GM21576 (cell line): ENCODE data around the gene DDR1.

ENCODE experiments used
- ATAC-seq: cut with Tn5 transposase; IDR thresholded peaks from one replicate; pipeline ENCODE4 v1.9.1; 2021; ENCODE audit warnings: mild to moderate bottlenecking, moderate library complexity; ENCODE audit not compliant: unreplicated experiment

DDR1 gene

DNA sequence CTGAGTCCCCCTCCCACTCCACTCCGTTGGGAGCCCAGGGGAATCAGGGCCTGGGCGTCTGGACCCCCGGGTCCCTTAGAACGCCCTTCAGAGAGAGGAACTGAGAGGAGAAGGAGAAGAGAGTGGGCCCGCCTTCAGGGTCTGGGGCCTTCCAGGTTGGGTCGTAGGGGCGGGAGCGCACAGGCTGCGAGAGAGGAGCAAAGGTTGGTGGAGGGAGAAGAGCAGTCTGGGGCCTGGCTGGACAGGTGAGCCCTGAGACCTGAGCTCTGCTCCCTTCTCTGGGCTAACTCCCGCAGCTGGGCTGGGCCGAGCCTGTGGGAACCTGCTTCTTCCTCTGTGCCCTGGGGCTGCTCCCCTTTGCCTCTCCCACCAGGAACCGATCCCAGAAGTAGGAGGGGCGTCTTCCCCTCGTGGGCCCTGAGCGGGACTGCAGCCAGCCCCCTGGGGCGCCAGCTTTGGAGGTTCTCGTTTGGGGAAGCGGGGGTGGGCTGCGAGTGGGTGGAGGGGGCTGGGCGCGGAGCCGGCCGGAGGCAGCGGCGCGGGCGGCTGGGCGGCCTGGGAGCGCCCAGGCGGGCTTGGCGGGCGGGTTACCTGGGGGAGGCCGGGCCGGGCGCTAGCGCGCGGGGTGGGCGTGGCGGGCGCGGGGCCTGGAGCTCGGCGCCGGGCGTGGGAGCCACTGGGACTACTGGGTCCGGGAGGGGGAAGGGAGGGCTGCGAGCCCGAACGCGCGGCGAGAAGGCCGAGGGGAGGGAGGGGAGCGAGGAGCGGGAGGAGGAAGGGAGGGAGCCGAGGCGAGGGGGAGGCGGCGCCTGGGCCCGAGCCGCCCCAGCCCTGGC, at the start of gene DDR1:
Gene DDR1 (plus strand): TSS at position 835 of the 836 bp plus-strand sequence. CDS start 4,211 bp downstream, outside the sequence.
- no peak for ATAC-seq

DNA sequence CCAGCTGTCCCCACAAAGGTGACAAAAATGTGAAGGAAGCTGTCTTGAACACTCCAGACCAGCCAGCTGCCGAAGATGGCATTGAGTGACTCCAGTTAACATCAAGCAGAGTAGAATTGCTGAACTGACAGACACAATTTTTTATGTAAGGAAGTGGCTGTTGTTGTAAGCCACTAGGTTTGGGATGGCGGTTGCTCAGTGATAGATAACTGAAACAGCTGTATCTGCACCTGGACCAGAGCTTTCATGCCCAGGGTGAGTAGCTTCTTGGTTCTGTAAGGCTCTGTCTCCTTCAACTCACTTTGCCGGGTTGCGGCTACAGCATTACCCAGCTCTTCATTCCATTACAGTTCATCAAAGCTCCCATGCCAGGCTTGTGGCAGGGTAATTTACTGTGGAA, 49.7 kb upstream of the DDR1 start:
- ATAC-seq, result no peak

DNA sequence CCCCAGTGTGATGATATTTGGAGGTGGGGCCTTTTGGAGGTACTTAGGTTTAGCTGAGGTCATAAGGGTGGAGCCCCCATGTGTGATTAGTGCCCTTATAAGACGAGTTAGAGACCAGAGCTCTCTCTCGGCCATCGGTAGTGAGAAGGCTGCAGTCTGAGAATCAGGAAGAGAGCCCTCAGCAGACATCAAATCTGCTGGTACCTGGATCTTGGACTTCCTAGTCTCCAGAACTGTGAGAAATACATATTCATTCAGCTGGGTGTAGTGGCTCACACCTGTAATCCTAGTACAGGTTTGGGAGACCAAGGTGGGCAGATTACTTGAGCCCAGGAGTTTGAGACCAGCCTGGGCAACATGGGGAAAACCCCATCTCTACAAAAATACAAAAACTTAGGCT, 48.7 kb upstream of the DDR1 start:
- no peak for ATAC-seq

DNA sequence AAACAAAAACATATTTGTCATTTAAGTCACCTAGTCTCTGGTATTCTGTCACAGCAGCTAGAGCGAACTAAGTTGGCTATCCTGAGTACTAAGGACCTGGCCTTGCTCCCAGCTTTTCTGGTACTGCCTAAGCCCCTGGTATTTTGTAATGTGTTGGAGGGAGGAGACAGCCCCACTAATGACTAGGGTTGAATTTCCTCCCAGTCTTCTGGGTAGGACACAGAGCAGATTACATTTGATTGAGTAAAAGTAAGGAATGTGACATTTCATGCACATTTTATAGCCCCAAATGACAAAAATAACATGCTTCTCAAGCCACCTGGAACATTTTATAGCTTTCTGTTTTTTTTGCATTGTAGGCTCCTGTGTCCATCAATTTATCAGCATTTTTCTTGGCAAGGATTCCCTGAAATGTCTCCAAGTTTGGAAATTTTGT, 47.9 kb upstream of the DDR1 start:
- no peak for ATAC-seq

DNA sequence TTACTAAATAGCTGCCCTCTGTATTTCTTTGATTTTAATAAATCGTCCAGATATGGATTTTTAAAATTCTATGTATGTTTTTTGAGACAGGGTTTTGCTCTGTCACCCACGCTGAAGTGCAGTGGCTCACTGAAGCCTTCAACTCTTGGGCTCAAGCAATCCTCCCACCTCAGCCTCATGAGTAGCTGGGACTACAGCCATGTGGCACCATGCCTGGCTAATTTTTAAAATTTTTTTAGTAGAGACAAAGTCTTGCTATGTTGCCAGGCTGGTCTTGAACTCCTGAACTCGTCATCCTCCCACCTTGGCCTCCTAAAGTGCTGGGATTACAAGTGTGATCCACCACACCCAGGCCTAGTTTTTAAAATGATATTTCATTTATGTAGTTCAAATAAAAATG, 47.4 kb upstream of the DDR1 start:
- no peak for ATAC-seq

DNA sequence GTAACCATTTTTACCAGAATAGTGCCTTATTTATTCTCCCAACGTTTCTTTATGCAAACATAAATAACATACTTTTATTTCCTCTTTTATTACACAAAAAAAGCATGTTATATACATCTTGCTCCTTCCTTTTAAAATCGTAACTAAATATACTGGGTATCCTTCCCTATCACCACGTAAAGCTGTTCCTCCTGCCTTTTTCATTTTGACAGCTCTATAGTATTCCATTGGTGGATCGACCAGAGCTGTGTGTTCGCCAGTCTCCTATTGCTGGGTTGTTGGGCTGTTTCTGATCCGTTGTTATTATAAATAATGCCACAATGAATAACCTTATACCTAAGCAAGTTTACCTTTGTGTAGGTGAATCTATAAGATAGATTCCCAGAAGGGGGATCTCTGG, 46.9 kb upstream of the DDR1 start:
- no peak for ATAC-seq

DNA sequence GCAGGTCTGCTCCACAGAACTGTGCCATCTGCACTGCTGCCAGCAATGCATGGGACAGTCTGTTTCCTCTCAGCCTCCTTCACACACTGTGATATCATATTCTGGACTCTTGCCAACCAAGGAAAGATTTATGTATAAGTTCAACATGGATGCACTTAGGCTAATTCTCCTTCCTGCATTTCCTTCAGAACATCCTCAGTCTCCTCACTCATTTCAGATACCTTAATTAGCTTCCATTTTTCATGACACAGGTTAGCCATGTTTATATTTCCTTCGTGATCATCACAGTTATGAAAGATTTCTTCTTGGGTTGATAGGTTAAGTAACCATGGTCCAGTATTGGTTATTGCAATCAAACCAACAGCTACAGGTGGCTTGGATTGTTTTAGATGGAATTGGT, 46.4 kb upstream of the DDR1 start:
- no peak for ATAC-seq

DNA sequence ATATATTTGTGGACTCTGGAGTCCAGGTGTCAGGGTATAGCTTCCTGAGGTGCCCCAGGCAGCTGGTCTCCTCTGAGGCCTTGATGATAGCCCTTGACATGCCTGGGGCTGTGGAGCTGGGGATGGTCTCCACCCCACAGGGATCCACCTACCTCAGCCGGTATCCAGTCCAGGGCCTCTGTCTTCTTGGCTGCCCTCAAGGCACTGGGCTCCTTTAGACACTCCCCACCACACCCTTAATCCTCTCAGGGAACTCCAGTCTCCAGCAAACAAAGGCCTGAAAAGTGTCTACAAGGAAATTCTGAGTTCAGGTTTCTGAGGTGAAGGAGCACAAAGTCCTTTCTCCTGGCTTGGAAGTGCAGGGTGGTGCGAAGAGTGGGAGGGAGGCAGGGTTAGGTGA, 44.6 kb upstream of the DDR1 start:
- no peak for ATAC-seq

DNA sequence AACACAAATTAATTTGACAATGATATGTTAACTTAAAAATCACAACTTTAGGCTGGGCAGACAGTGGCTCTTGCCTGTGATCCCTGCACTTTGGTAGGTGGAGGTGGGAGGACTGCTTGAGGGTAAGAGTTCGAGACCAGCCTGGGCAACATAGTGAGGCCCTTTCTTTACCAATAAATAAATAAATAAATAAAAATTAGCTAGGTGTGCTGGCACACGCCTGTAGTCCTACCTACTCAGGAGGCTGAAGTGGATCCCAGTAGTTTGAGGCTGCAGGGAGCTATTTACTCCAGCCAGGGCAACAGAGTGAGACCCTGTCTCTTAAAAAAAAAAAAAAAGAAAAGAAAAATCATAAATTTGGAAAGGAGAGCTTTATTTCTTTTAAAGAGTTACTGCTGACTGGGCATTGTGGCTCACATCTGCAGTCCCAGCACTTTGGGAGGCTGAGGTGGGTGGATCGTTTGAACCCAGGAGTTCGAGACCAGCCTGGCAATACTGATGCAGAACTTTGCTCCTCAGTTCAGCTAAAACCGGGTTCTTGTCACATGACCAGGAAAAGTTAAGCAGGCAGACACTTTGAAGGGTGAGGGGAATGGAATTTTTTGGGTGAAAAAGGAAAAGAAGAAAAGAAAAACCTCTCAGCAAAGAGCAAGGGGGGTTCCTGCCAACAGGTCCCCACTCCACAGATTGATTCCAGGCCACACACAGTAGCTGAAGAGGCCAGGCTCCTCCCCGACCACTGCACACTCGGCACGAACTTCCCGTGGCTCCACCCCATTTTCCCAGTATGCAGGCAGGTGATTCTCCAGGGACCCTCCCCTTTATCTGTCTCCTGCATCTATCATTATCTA, 44.0 kb upstream of the DDR1 start:
- ATAC-seq, result no peak

DNA sequence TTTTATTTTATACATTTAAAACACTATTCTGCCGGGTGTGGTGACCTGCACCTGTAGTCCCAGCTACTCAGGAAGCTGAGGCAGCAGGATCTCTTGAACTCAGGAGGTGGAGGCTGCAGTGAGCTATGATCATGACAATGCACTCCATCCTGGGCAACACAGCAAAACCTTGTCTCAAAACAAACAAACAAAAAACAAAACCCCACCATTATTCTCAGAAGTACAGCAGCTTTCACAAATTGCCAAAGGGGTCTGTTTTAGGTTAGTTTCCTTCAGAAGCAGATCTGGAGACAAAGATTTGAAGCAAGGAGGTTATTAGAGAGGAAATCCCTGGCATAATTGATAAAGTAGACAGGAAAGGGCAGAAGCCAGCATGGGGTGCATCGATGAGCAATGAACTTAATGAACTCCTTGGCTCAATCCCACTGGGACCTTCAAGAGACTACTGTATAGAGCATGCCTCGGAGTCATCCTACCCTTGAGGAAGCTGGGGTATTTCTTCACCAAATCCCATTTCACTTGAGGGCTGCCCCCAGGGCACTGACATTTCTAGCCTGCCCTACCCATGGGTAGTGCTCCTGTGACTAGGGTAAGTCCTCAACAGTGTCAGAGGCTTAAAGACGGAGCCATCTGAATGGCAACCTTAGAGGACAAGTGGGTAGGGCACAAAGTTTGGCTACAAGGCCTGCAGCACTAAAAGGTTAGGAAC, 43.2 kb upstream of the DDR1 start:
- ATAC-seq, result no peak

DNA sequence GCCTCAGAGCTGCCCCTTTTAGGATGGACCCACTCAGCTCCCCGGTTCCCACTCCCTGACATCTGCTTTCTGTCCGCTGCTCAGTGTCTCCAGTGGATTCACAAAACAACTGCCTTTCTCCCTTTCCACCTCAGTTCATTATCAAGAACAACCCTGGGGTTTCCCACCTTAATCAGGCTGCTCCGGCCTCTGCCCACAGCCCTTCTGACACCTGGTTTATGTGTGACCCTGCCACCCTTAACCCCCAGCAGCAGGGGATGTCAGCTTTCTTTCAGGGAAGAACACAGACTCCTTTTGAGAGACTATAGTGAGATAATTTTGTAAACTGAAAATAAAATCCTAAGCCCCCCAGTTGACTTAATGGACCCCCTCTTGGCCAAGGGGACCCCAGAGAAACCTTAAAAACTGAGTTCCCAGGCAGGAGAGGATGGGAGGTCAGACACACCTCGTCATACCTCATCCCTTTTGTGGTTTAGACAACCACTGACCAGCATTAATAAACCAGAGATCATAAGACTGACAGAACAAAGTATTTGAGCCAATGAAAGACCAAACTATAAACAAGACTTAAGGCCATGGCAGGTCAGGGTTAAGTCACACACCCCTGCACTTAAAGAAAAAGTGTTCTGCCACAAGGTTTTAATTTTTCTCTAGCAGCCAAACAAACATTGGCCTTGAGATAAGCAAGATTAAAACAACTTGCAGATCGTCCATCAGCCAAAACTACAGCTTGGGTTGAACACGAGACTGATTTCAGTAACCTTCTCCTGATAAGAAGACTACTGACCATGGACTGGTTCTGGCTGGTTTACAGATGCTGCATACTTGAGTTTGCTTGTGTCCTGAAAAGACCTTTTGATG, 42.4 kb upstream of the DDR1 start:
- ATAC-seq, result no peak

DNA sequence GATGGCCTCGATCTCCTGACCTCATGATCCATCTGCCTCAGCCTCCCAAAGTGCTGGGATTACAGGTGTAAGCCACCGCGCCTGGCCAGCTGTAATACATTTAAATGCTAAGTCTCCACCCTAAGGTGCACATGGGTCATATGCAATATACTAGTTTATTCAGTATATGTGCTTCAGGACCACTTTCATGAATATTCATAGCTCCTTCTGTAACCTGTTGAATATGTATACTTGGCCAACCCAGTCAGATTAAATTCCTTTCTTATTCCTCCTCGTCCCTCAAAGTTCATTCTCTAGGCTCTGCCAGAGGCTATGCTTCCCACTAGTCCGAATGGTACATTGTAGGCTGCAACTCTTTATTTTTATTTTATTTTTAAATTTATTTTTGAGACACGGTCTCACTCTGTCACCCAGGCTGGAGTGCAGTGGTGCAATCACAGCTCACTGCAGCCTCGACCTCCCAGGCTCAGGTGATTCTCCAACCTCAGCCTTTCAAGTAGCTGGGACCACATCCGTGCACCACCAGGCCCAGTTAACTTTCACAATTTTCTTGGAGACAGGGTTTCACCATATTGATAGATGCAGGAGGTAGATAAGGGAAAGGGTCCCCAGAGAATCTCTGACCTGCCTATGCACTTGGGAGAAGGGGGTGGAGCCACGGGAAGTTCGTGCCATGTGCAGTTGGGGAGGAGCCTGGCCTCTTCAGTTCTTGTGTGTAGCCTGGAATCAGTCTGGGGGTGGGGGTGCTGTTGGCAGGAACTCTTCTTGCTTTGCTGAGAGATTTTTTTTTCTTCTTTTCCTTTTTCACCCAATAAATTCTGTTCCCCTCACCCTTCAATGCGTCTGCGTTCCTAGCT, 41.3 kb upstream of the DDR1 start:
- no peak for ATAC-seq

DNA sequence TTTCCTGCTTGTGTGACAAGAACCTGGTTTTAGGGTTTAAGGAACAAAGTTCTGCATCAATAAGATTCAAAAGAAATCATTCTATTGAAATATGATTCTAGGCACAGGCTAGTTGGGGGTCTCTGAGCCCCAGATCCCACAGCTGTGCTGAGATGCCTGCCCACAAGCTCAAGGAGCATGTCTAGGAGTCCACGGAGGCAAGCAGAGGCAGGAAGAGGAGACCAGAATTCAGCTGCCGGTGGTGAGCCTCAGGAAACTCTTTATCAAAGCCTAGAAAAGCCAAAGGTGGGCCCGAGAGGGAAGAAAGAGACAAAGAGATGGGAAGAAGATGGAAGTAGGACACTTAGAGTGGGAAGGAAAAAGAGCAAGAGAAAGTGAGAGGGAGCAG, 40.7 kb upstream of the DDR1 start:
- ATAC-seq, result no peak

DNA sequence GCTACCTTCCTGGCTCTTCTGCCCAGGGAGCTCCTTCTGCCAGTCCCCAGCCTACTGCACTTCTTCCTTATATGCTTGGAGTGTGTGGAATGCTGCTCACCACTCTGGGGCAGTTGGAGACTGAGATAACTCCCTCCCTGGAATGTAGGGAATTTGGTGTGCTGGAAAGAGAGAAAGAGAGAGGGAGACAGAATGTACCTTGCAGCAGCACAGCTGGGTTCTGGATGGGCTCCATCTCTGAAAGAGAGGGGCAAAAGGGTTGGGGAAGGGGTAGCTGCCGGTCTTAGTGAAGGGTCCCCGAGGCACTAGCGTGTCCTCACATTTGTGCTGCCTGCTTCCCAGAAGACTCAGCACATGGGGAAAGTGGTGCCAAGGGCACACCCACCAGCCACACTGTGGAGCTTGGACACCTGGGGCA, 40.2 kb upstream of the DDR1 start:
- ATAC-seq, result no peak

DNA sequence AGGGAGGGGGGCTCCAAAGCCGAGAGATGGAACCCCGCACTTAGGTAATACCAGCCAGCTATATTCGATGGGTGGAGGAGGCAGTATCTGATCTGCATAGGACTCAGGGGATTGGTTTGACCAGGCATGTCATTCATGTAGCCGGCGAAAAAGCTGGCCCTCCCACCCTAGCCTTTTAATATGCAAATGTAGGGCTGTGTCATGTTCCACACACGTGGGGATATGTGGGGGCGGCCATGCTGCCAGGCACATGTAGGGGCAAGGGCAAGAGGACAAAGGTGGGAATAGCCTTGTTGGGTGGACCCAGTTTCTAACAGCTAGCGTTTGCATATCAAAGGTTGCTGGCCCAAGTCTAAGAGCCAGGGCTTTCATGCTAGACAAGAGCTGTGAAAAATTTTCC, 39.1 kb upstream of the DDR1 start:
- no peak for ATAC-seq

DNA sequence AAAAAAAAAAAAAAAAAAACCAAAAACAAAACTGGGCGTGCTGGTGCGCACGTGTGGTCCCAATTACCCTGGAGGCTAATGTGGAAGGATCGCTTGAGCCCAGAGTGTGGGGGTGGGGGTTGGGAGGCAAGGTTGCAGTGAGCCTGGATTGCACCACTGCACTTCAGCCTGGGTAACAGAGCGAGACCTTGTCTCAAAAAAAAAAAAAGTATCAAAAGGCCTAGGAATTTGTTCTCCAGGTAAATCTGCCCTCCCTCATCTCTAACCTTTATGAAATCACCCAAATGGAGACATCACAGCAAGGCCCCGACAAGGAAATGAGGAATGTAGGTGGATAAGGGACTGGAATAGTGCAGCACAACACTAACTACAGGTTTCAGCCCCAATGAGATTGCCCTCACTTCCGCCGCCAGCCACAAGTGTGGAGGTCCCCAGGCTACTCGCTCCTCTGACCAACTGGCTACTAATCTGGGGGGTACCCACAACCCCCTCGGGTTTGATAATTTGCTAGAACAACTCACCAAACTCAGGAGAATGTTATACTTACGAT, 36.8 kb upstream of the DDR1 start:
- ATAC-seq, result no peak

DNA sequence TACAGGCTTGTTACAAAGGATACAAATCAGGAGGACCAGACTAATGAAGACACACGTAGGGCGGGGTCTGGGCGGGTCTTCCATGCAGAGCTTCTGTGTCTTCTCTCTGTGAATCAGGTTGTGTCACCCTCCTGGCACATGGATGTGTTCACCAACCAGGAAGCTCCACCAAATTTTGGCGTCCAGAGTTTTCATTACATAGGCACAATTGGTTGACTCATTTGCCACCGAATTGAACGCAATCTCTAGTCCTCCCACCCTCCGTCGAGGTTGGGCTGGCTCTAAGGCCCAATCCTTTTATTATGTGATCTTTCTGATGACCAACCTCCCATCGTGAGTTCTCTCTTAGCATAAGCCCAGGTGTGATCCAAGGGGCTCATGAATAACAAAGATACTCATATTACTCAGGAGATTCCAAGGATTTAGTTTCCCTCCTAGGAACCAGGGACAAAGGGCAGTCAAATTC, 36.3 kb upstream of the DDR1 start:
- ATAC-seq, result no peak

DNA sequence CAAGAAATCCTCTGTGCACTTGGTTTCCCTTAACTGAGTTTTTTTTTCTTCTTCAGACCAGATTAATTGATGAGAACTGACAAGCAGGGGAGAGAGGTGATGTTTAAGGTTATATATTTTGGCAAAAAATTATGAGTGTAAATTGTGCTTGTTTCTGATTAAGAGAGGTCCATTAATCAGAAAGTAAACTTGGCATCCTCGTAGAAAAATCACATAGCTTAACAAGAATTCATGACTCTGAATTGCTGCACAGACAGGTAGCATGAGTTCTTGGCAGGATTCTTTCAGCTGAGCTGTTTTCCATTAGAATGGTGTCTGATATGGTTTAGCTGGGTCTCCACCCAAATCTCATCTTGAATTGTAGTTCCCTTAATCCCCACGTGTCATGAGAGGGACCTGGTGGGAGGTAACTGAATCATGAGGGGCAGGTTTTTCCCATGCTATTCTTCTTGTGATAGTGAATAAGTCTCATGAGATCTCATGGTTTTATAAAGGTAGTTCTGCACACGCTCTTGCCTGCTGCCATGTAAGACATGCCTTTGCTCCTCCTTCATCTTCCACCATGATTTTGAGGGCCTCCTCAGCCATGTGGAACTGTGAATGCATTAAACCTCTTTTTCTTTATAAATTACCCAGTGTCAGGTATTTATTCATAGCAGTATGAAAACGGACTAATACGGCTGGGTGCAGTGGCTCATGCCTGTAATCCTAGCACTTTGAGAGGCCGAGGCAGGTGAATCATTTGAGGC, 34.2 kb upstream of the DDR1 start:
- ATAC-seq, result no peak
